H9 (cell line): ENCODE data around the gene JADE2. TPM values are rescaled to one million over a fixed set of nuclear protein-coding genes. Genes with fewer than 3 reads are reported as not detected.

ENCODE experiments used
- DNase-seq: peaks from one replicate; pipeline ENCODE4 v3.0.0-alpha.2; 2017
- H2AFZ ChIP-seq: one replicate; pipeline ENCODE4 v1.6.1; 2013; ENCODE audit warnings: mild to moderate bottlenecking, low read length, control low read depth, moderate library complexity
- H2AK5ac ChIP-seq: 2 replicates; pipeline ENCODE4 v1.6.1; 2013; ENCODE audit warnings: low read length, control low read depth, mixed read lengths; ENCODE audit not compliant: insufficient read length
- H2BK120ac ChIP-seq: one replicate; pipeline ENCODE4 v1.6.1; 2013; ENCODE audit warnings: low read depth, mild to moderate bottlenecking, low read length, control low read depth, inconsistent platforms; ENCODE audit not compliant: poor library complexity, severe bottlenecking
- H2BK12ac ChIP-seq: 2 replicates; pipeline ENCODE4 v1.6.1; 2013; ENCODE audit warnings: low read length, control low read depth, mixed read lengths, low read depth; ENCODE audit not compliant: insufficient read length
- H2BK15ac ChIP-seq: 2 replicates; pipeline ENCODE4 v1.6.1; 2013; ENCODE audit warnings: low read depth, low read length, control low read depth
- H2BK20ac ChIP-seq: one replicate; pipeline ENCODE4 v1.6.1; 2013; ENCODE audit warnings: low read depth, mild to moderate bottlenecking, low read length, control low read depth, inconsistent platforms; ENCODE audit not compliant: poor library complexity, severe bottlenecking
- H2BK5ac ChIP-seq: 2 replicates; pipeline ENCODE4 v1.6.1; 2013; ENCODE audit warnings: low read length, control low read depth, mixed read lengths; ENCODE audit not compliant: insufficient read length
- H3K14ac ChIP-seq: 2 replicates; pipeline ENCODE4 v1.6.1; 2013; ENCODE audit warnings: low read length, control low read depth; ENCODE audit not compliant: insufficient read depth
- H3K18ac ChIP-seq: 2 replicates; pipeline ENCODE4 v1.6.1; 2013; ENCODE audit warnings: low read depth, mild to moderate bottlenecking, mixed read lengths, low read length, control low read depth; ENCODE audit not compliant: insufficient read length
- H3K23ac ChIP-seq: 2 replicates; pipeline ENCODE4 v1.6.1; 2013; ENCODE audit warnings: low read length, control low read depth, mixed read lengths, low read depth; ENCODE audit not compliant: insufficient read length
- H3K23me2 ChIP-seq: 2 replicates; pipeline ENCODE4 v1.6.1; 2013; ENCODE audit warnings: low read depth, mild to moderate bottlenecking, mixed read lengths, low read length, control low read depth; ENCODE audit not compliant: insufficient read length, poor library complexity, severe bottlenecking
- H3K27ac ChIP-seq: 2 replicates; pipeline ENCODE4 v1.5.1; 2013; ENCODE audit warnings: low read length, control low read depth, mixed read lengths, low read depth; ENCODE audit not compliant: insufficient read length
- H3K27me3 ChIP-seq: 2 replicates; pipeline ENCODE4 v1.6.1; 2013; ENCODE audit warnings: low read length, control low read depth, inconsistent platforms; ENCODE audit not compliant: insufficient read depth
- H3K4ac ChIP-seq: 2 replicates; pipeline ENCODE4 v1.6.1; 2013; ENCODE audit warnings: low read depth, mild to moderate bottlenecking, control low read depth, inconsistent platforms, low read length, moderate library complexity
- H3K4me1 ChIP-seq: 2 replicates; pipeline ENCODE4 v1.6.1; 2013; ENCODE audit warnings: low read length, control low read depth, inconsistent platforms; ENCODE audit not compliant: insufficient read depth
- H3K4me2 ChIP-seq: 2 replicates; pipeline ENCODE4 v1.6.1; 2013; ENCODE audit warnings: low read length, control low read depth, mixed read lengths; ENCODE audit not compliant: insufficient read length, insufficient read depth
- H3K56ac ChIP-seq: 2 replicates; pipeline ENCODE4 v1.6.1; 2013; ENCODE audit warnings: low read depth, mild to moderate bottlenecking, mixed read lengths, low read length, control low read depth; ENCODE audit not compliant: insufficient read length
- H3K79me1 ChIP-seq: 2 replicates; pipeline ENCODE4 v1.6.1; 2013; ENCODE audit warnings: low read depth, mild to moderate bottlenecking, moderate library complexity, low read length, control low read depth, inconsistent platforms; ENCODE audit not compliant: insufficient read depth, poor library complexity, severe bottlenecking
- H3K79me2 ChIP-seq: 2 replicates; pipeline ENCODE4 v1.6.1; 2013; ENCODE audit warnings: low read length, control low read depth, inconsistent platforms; ENCODE audit not compliant: insufficient read depth
- H3K9ac ChIP-seq: 2 replicates; pipeline ENCODE4 v1.6.1; 2013; ENCODE audit warnings: low read length, control low read depth, mixed read lengths; ENCODE audit not compliant: insufficient read length; ENCODE audit errors: extremely low read depth
- H3K9me3 ChIP-seq: one replicate; pipeline ENCODE4 v1.6.1; 2013; ENCODE audit warnings: low read depth, low read length, inconsistent platforms; ENCODE audit not compliant: control insufficient read depth
- H3T11ph ChIP-seq: one replicate; pipeline ENCODE4 v1.6.1; 2013; ENCODE audit warnings: mild to moderate bottlenecking, low read length, control low read depth, inconsistent platforms
- H4K20me1 ChIP-seq: one replicate; pipeline ENCODE4 v1.6.1; 2013; ENCODE audit not compliant: control insufficient read depth, insufficient read length, insufficient read depth
- H4K5ac ChIP-seq: 2 replicates; pipeline ENCODE4 v1.6.1; 2013; ENCODE audit warnings: low read depth, mild to moderate bottlenecking, mixed read lengths, low read length, control low read depth; ENCODE audit not compliant: insufficient read length
- H4K8ac ChIP-seq: replicated peaks from 2 replicates; pipeline ENCODE4 v1.6.1; 2013; ENCODE audit warnings: low read length, control low read depth, mixed read lengths, low read depth; ENCODE audit not compliant: insufficient read length
- H4K91ac ChIP-seq: 2 replicates; pipeline ENCODE4 v1.6.1; 2013; ENCODE audit warnings: low read depth, mild to moderate bottlenecking, moderate library complexity, mixed read lengths, low read length, control low read depth; ENCODE audit not compliant: insufficient read length
- H3K27ac Mint-ChIP-seq, 3 experiments: 2 replicates in 2 of 3; 3 replicates in 1 of 3; pipeline ENCODE4 v1.8.0; 2020 to 2021; ENCODE audit warnings: mixed read lengths in 3 of 3, mild to moderate bottlenecking in 1 of 3, moderate library complexity in 1 of 3
- H3K27me3 Mint-ChIP-seq: 2 replicates; pipeline ENCODE4 v1.8.0; 2021; ENCODE audit warnings: low read depth, mild to moderate bottlenecking, moderate library complexity, mixed read lengths
- H3K36me3 Mint-ChIP-seq, 3 experiments: 2 replicates in 2 of 3; 3 replicates in 1 of 3; pipeline ENCODE4 v1.8.0; 2020 to 2021; ENCODE audit warnings: low read depth in 3 of 3, mixed read lengths in 3 of 3; ENCODE audit not compliant: insufficient read depth in 1 of 3
- H3K4me1 Mint-ChIP-seq, 2 experiments: 2 replicates each; pipeline ENCODE4 v1.8.0; 2020; ENCODE audit warnings: mixed read lengths in 2 of 2
- H3K4me3 Mint-ChIP-seq, 2 experiments: 2 replicates in 1 of 2; 3 replicates in 1 of 2; pipeline ENCODE4 v1.8.0; 2020 to 2021; ENCODE audit warnings: mild to moderate bottlenecking in 2 of 2, mixed read lengths in 2 of 2, moderate library complexity in 1 of 2
- H3K9me3 Mint-ChIP-seq, 2 experiments: 2 replicates in 1 of 2; 3 replicates in 1 of 2; pipeline ENCODE4 v1.8.0; 2020; ENCODE audit warnings: mild to moderate bottlenecking in 2 of 2, mixed read lengths in 2 of 2, moderate library complexity in 1 of 2
- CTCF ChIP-seq: fragments of 200-600 bp; sonication (generic); conservative IDR thresholded peaks from 3 replicates; pipeline ENCODE4 v1.8.0; 2021; ENCODE audit warnings: antibody characterized with exemption, mild to moderate bottlenecking
- WGBS: extraction: QIAGEN DNeasy Blood & Tissue Kit; methylation state at CpG from one replicate; pipeline ENCODE4 v1.1.7; 2013; ENCODE audit warnings: missing lambda C conversion rate, low lambda C conversion rate, mixed read lengths; ENCODE audit not compliant: insufficient read length; ENCODE audit errors: extremely low coverage; 5-methylcytosine and 5-hydroxymethylcytosine counted together
- total RNA-seq: library from RNA; stranded (reverse); gene quantifications from 2 replicates; pipeline ENCODE4 v1.2.1, GENCODE V29; 2021

Gene JADE2
- total RNA-seq, 1 experiment from 2014 or later, result 99.7 TPM

DNA sequence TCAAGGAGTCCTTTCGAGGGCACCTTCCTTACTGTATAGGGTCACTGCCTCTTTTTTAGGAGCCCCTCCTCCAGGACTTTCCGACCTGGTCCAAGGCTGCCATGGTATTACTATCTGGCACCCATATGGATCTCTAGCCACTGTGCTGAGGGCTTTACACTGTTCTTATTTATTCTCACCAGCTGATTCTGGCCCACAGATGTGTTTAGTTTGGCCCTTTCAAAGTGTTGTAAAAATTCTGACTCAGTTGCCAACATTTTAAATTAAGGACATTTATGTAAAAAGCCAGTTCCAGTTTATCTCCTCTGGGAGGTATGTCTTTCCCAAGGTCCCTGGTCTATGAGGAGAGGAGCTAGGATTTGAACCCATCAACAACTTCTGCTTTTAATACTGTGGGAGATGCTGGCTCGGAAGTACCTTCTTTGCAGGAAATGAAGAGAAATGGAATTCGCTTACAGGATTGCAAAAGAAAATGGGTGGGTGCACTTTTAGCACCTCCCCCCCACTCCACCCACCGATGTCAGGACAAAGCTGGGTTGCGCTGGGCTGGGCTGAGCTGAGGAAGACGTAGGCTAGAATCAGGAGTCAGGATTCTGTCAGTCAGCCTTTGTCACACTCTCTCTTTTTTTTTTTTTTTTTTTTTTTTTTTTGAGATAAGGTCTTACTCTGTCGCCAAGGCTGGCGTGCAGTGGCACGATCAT is 7.8 kb downstream of the JADE2 start:
- no peak overlapping the region for H3K56ac ChIP-seq
- peaks cover 50% of the 10 kb centered on the region; the same call in 1 of the 2 replicates for H3K79me2 ChIP-seq
- no peak overlapping the region for H2BK12ac ChIP-seq
- WGBS, result no CpG with 5 or more reads among the region's 10 CpGs
- H4K8ac ChIP-seq, result no peak overlapping the region
- no peak for TF ChIP-seq CTCF
- no peak overlapping the region for H3T11ph ChIP-seq
- H3K9me3 ChIP-seq, result no peaks in the 10 kb centered on the region
- no peak overlapping the region for H4K91ac ChIP-seq
- H3K14ac ChIP-seq, result no peak overlapping the region
- no peak overlapping the region for H2BK5ac ChIP-seq
- H2BK20ac ChIP-seq, result peak overlapping the region; percentile 76
- Mint-ChIP-seq H3K4me1 (peaks cover 78 to 79% of the 10 kb centered on the region in 2 experiments), H3K36me3 (peaks cover 10 to 32% (median 24%) of the 10 kb centered on the region in 3 experiments), H3K27me3 (no peaks in the 10 kb centered on the region), H3K4me3 (no peak overlapping the region), H3K27ac (peak overlapping the region; percentile 59 to 73 (median 61); a peak in 3 of 7 replicates), H3K9me3 (no peaks in the 10 kb centered on the region)
- no peak overlapping the region for H2AFZ ChIP-seq
- H2AK5ac ChIP-seq, result no peak overlapping the region
- no peak overlapping the region for H3K18ac ChIP-seq
- peaks cover 5% of the 10 kb centered on the region for H3K4me1 ChIP-seq
- no peak overlapping the region for H3K4me2 ChIP-seq
- no peak overlapping the region for H2BK120ac ChIP-seq
- no peaks in the 10 kb centered on the region for H3K27me3 ChIP-seq
- peaks cover 7% of the 10 kb centered on the region for H3K79me1 ChIP-seq
- H3K4ac ChIP-seq, result no peak overlapping the region
- no peak overlapping the region for H3K9ac ChIP-seq
- H4K5ac ChIP-seq, result no peak overlapping the region
- H3K23me2 ChIP-seq, result peaks cover 2% of the 10 kb centered on the region
- no peaks in the 10 kb centered on the region for H4K20me1 ChIP-seq
- H3K27ac ChIP-seq, result no peak overlapping the region
- no peak overlapping the region for H3K23ac ChIP-seq
- H2BK15ac ChIP-seq, result no peak overlapping the region
- DNase-seq, result no peak
